GM12865 (cell line): ENCODE data around the gene CEACAM3.
"Not testable (repeated sequence)": the region's sequence is repeated elsewhere in the genome, so short reads cannot be mapped to it uniquely, and the experiment has no call there.

Source experiments
- DNase-seq: peaks from one replicate; pipeline ENCODE4 v3.0.0; 2010; ENCODE audit warnings: low read depth
- H3K4me3 ChIP-seq: 2 replicates; pipeline ENCODE4 v1.5.1; 2011; ENCODE audit warnings: mild to moderate bottlenecking, low read depth, low read length, control low read depth
- CTCF ChIP-seq: IDR thresholded peaks from 2 replicates; pipeline ENCODE4 v1.5.1; 2011; ENCODE audit warnings: low read length, control low read depth, low read depth, inconsistent platforms; ENCODE audit not compliant: insufficient read depth; ENCODE audit errors: missing control alignments

The CEACAM3 gene

GRCh38 chr19:41784312-41784711, 12.1 kb upstream of the CEACAM3 start:
- DNase-seq: no peak
- TF ChIP-seq CTCF: no peak

GRCh38 chr19:41784743-41785142, 11.6 kb upstream of the CEACAM3 start:
- DNase-seq: peak; percentile 28
- H3K4me3 ChIP-seq: no peak overlapping the region
- TF ChIP-seq CTCF: no peak

More at GRCh38 chr19:41784312-41784711, 12.1 kb upstream of the CEACAM3 start:
- no peak overlapping the region for H3K4me3 ChIP-seq

- TF ChIP-seq CTCF: peak; percentile 79
- DNase-seq: peak; percentile 88
- no peak overlapping the region for H3K4me3 ChIP-seq
These were observed 10.7 kb upstream of the CEACAM3 start for GRCh38 chr19:41785653-41786052.

GRCh38 chr19:41787055-41787454, 9.3 kb upstream of the CEACAM3 start:
- no peak for TF ChIP-seq CTCF

GRCh38 chr19:41788518-41788917, 7.9 kb upstream of the CEACAM3 start:
- H3K4me3 ChIP-seq, DNase-seq: not testable (repeated sequence)

More at GRCh38 chr19:41787055-41787454, 9.3 kb upstream of the CEACAM3 start:
- H3K4me3 ChIP-seq: no peak overlapping the region
- DNase-seq: no peak

- not testable (repeated sequence) for H3K4me3 ChIP-seq, DNase-seq
These were observed 7.3 kb upstream of the CEACAM3 start for GRCh38 chr19:41789053-41789452.

GRCh38 chr19:41792513-41793413, 3.6 kb upstream of the CEACAM3 start:
- peak; percentile 66 for DNase-seq
- peak; percentile 81 for TF ChIP-seq CTCF
- no peak overlapping the region for H3K4me3 ChIP-seq

- TF ChIP-seq CTCF: no peak
- H3K4me3 ChIP-seq: no peak overlapping the region
- DNase-seq: no peak
These were observed 3.0 kb upstream of the CEACAM3 start for GRCh38 chr19:41793414-41793727.
